ENCODE results near the gene HK1.

DNA sequence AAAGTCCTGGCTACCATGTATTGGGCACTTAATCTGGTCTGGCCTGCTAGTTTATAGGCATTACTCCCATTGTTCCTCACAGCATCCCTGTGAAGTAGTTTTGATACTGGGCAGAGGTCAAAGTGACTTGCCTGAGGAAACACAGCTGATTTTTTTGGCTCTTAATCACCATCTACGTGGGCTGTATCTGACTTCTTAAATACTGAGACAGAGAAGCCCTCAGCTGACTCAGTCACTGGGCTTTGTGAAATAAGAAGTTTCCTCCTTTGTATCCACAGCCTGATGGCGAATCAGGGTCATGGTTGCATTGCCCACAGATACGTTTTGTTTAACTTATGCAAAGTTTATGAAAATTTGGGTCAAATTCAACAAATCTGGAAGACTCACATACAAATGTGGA lies 125.2 kb downstream of the HK1 start:
- TF ChIP-seq POLR2A (IDR thresholded peaks at IDR 0.05) = no peak
- TF ChIP-seq, protein P1, sequence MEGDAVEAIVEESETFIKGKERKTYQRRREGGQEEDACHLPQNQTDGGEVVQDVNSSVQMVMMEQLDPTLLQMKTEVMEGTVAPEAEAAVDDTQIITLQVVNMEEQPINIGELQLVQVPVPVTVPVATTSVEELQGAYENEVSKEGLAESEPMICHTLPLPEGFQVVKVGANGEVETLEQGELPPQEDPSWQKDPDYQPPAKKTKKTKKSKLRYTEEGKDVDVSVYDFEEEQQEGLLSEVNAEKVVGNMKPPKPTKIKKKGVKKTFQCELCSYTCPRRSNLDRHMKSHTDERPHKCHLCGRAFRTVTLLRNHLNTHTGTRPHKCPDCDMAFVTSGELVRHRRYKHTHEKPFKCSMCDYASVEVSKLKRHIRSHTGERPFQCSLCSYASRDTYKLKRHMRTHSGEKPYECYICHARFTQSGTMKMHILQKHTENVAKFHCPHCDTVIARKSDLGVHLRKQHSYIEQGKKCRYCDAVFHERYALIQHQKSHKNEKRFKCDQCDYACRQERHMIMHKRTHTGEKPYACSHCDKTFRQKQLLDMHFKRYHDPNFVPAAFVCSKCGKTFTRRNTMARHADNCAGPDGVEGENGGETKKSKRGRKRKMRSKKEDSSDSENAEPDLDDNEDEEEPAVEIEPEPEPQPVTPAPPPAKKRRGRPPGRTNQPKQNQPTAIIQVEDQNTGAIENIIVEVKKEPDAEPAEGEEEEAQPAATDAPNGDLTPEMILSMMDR (IDR thresholded peaks at IDR 0.05) = no peak
